K562 (cell line): ENCODE measurements around the gene DNAJC8. TPM values are rescaled to one million over a fixed set of nuclear protein-coding genes. Genes with fewer than 3 reads are reported as not detected.

ENCODE experiments used
- CHCHD3 ChIP-seq: fragments of 250-450 bp; sonication (Bioruptor Pico); IDR thresholded peaks from 2 replicates; pipeline ENCODE4 v2.1.2; 2022; ENCODE audit warnings: mild to moderate bottlenecking
- CREM ChIP-seq: IDR thresholded peaks from 2 replicates; pipeline ENCODE4 v1.6.1; 2014; ENCODE audit warnings: antibody characterized with exemption, low read depth
- GABPB1 ChIP-seq: sonication (generic); formaldehyde crosslinking; IDR thresholded peaks from 2 replicates; pipeline ENCODE4 v1.8.0; 2022; ENCODE audit warnings: mild to moderate bottlenecking, missing genetic modification reagents
- HDAC1 ChIP-seq, 2 experiments: fragments of 450-650 bp; IDR thresholded peaks; 2 replicates each; pipeline ENCODE4 v1.6.1; 2016 to 2017; ENCODE audit warnings: inconsistent platforms in 1 of 2, mild to moderate bottlenecking in 1 of 2, moderate library complexity in 1 of 2
- HDAC8 ChIP-seq: fragments of 450-650 bp; IDR thresholded peaks from 2 replicates; pipeline ENCODE4 v1.6.1; 2016; ENCODE audit warnings: mild to moderate bottlenecking, missing genetic modification characterization, moderate library complexity, missing compliant biosample characterization
- MAZ ChIP-seq, 2 experiments: fragments of 450-650 bp in 1 of 2; sonication (generic) in 1 of 2; formaldehyde crosslinking; IDR thresholded peaks in 1 of 2; conservative IDR thresholded peaks in 1 of 2; 2 replicates each; pipeline versions ENCODE4 v1.4.0 to v1.5.0; 2020; ENCODE audit warnings: mild to moderate bottlenecking in 1 of 2, missing genetic modification reagents in 1 of 2
- NFYB ChIP-seq: IDR thresholded peaks from 2 replicates; pipeline ENCODE4 v1.6.1; 2011; ENCODE audit warnings: mild to moderate bottlenecking, moderate library complexity; ENCODE audit not compliant: insufficient read length; ENCODE audit errors: extremely low read depth
- NR3C1 ChIP-seq: sonication (generic); formaldehyde crosslinking; IDR thresholded peaks from 2 replicates; pipeline ENCODE4 v1.8.1; 2022; ENCODE audit warnings: missing genetic modification reagents
- PCBP2 ChIP-seq: fragments of 200-400 bp; formaldehyde crosslinking; IDR thresholded peaks from 2 replicates; pipeline ENCODE4 v1.6.1; 2018; ENCODE audit warnings: low read length, low read depth, mild to moderate bottlenecking, moderate library complexity; ENCODE audit not compliant: poor library complexity, severe bottlenecking
- POLR3G ChIP-seq: IDR thresholded peaks from 2 replicates; pipeline ENCODE4 v1.6.1; 2011; ENCODE audit not compliant: insufficient read length, insufficient replicate concordance; ENCODE audit errors: extremely low read depth
- RBM25 ChIP-seq: fragments of 200-400 bp; formaldehyde crosslinking; IDR thresholded peaks from 2 replicates; pipeline ENCODE4 v1.6.1; 2018; ENCODE audit warnings: low read length, low read depth, moderate library complexity; ENCODE audit not compliant: severe bottlenecking
- SREBF2 ChIP-seq: sonication (generic); formaldehyde crosslinking; IDR thresholded peaks from 2 replicates; pipeline ENCODE4 v1.4.0; 2020; ENCODE audit warnings: mild to moderate bottlenecking, missing genetic modification reagents
- TCF3 ChIP-seq: sonication (generic); formaldehyde crosslinking; IDR thresholded peaks from 2 replicates; pipeline ENCODE4 v1.4.0; 2020; ENCODE audit warnings: mild to moderate bottlenecking, missing genetic modification reagents
- TSC22D4 ChIP-seq: fragments of 450-650 bp; IDR thresholded peaks from 2 replicates; pipeline ENCODE4 v1.6.1; 2016; ENCODE audit warnings: missing genetic modification characterization, missing biosample characterization, control low read depth
- U2AF2 ChIP-seq: fragments of 200-400 bp; formaldehyde crosslinking; optimal IDR thresholded peaks from 2 replicates; pipeline ENCODE3; 2017; ENCODE audit warnings: low read depth, mild to moderate bottlenecking, low read length
- ZC3H11A ChIP-seq: IDR thresholded peaks from 2 replicates; pipeline ENCODE4 v1.6.1; 2012; ENCODE audit warnings: low read depth, low read length, improper control_type of control experiment
- ZNF212 ChIP-seq: fragments of 450-650 bp; formaldehyde crosslinking; IDR thresholded peaks from 2 replicates; pipeline ENCODE4 v1.4.0; 2020; ENCODE audit warnings: mild to moderate bottlenecking
- ZNF263 ChIP-seq: sonication (generic); formaldehyde crosslinking; IDR thresholded peaks from 2 replicates; pipeline ENCODE4 v1.8.0; 2022; ENCODE audit warnings: mild to moderate bottlenecking, missing genetic modification reagents, borderline replicate concordance
- polyA plus RNA-seq, 8 experiments: library from polyadenylated mRNA; depleted of rRNA in 4 of 8; stranded (reverse) in 5 of 8; unstranded in 3 of 8; fragments of >200 nt; fragmentation: Nextera tagmentation in 2 of 8; fragmentation: Illumina TruSeq in 1 of 8; extraction: Ambion mirVana in 2 of 8; extraction: Trizol in 1 of 8; gene quantifications; 2 replicates each; pipeline versions ENCODE4 v1.2.1 to v1.2.3, GENCODE V29; 2011 to 2014; ENCODE audit warnings: inconsistent platforms in 1 of 8, missing spikeins in 1 of 8
- total RNA-seq, 7 experiments: library from RNA; depleted of rRNA in 6 of 7; stranded (reverse); fragments of >200 nt in 6 of 7; fragmentation: Illumina TruSeq in 2 of 7; extraction: Trizol in 2 of 7; gene quantifications; 2 replicates each; pipeline versions ENCODE4 v1.2.1 to v1.2.3, GENCODE V29; 2011 to 2021; ENCODE audit warnings: low replicate concordance in 1 of 7
- TF ChIP-seq, protein P1 (sequence below): IDR thresholded peaks from 3 replicates; pipeline ENCODE4 v1.6.1; 2011; ENCODE audit warnings: borderline replicate concordance, mild to moderate bottlenecking, moderate library complexity; ENCODE audit not compliant: insufficient read length; ENCODE audit errors: extremely low read depth
- TF ChIP-seq, protein P2 (sequence below): sonication (generic); formaldehyde crosslinking; IDR thresholded peaks from 2 replicates; pipeline ENCODE4 v1.8.1; 2023; ENCODE audit warnings: mild to moderate bottlenecking, missing genetic modification reagents
- TF ChIP-seq, protein P3 (sequence below), 2 experiments: fragments of 450-650 bp in 1 of 2; IDR thresholded peaks; 2 replicates each; pipeline ENCODE4 v1.6.1; 2011 to 2017; ENCODE audit warnings: low read depth in 2 of 2, antibody characterized with exemption in 1 of 2, borderline replicate concordance in 1 of 2, low read length in 1 of 2, mild to moderate bottlenecking in 1 of 2, mixed read lengths in 1 of 2; ENCODE audit not compliant: control insufficient read depth in 1 of 2

The DNAJC8 gene
- total and polyA plus RNA-seq, 9 of the 15 experiments (the other 6 are each of a cell fraction or from before 2014, with no cell fraction given) = 143 to 508 (median 209) TPM

DNA sequence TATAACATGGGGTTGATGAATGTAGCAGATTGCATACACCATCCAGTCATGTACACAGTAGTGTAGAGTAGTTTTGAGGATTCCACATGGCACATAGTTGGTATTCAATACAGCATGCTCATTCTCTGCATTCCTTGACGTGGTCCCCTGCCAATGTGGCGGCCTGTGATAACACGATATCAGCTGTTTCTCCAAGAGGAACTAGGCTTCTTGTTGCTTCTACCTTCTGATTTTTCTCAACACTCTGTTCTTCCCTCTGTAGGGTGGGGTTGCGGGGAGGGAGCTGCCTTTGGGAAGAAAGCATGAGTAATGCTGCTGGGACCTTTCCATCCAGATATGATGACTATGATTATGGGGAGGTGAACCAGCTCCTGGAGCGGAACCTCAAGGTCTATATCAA is 45.9 kb upstream of the DNAJC8 start (continued):
- TF ChIP-seq TSC22D4 (tag) (no peak), RBM25 (no peak), CREM (peak; percentile 67), MAZ (CRISPR knock-in tag; conservative IDR thresholded peaks at IDR 0.05 in 1 of 2, IDR thresholded peaks at IDR 0.05 in 1 of 2) (no peak), ZNF212 (no peak), ZNF263 (CRISPR knock-in tag) (no peak), NFYB (no peak), CHCHD3 (CRISPR knock-in tag) (no peak), HDAC8 (tag) (no peak), PCBP2 (no peak), POLR3G (no peak), NR3C1 (CRISPR knock-in tag) (no peak), GABPB1 (CRISPR knock-in tag) (no peak), SREBF2 (CRISPR knock-in tag) (no peak), U2AF2 (no peak), HDAC1 (IDR thresholded peaks at IDR 0.05) (peak in 1 of 2 experiments; percentile 56; a peak in 2 of 4 replicates), ZC3H11A (no peak), TCF3 (CRISPR knock-in tag) (peak; percentile 93)
- TF ChIP-seq, protein P1, sequence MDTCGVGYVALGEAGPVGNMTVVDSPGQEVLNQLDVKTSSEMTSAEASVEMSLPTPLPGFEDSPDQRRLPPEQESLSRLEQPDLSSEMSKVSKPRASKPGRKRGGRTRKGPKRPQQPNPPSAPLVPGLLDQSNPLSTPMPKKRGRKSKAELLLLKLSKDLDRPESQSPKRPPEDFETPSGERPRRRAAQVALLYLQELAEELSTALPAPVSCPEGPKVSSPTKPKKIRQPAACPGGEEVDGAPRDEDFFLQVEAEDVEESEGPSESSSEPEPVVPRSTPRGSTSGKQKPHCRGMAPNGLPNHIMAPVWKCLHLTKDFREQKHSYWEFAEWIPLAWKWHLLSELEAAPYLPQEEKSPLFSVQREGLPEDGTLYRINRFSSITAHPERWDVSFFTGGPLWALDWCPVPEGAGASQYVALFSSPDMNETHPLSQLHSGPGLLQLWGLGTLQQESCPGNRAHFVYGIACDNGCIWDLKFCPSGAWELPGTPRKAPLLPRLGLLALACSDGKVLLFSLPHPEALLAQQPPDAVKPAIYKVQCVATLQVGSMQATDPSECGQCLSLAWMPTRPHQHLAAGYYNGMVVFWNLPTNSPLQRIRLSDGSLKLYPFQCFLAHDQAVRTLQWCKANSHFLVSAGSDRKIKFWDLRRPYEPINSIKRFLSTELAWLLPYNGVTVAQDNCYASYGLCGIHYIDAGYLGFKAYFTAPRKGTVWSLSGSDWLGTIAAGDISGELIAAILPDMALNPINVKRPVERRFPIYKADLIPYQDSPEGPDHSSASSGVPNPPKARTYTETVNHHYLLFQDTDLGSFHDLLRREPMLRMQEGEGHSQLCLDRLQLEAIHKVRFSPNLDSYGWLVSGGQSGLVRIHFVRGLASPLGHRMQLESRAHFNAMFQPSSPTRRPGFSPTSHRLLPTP = no peak
- TF ChIP-seq, protein P2, sequence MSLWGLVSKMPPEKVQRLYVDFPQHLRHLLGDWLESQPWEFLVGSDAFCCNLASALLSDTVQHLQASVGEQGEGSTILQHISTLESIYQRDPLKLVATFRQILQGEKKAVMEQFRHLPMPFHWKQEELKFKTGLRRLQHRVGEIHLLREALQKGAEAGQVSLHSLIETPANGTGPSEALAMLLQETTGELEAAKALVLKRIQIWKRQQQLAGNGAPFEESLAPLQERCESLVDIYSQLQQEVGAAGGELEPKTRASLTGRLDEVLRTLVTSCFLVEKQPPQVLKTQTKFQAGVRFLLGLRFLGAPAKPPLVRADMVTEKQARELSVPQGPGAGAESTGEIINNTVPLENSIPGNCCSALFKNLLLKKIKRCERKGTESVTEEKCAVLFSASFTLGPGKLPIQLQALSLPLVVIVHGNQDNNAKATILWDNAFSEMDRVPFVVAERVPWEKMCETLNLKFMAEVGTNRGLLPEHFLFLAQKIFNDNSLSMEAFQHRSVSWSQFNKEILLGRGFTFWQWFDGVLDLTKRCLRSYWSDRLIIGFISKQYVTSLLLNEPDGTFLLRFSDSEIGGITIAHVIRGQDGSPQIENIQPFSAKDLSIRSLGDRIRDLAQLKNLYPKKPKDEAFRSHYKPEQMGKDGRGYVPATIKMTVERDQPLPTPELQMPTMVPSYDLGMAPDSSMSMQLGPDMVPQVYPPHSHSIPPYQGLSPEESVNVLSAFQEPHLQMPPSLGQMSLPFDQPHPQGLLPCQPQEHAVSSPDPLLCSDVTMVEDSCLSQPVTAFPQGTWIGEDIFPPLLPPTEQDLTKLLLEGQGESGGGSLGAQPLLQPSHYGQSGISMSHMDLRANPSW (CRISPR knock-in tag) = no peak
- TF ChIP-seq, protein P3, sequence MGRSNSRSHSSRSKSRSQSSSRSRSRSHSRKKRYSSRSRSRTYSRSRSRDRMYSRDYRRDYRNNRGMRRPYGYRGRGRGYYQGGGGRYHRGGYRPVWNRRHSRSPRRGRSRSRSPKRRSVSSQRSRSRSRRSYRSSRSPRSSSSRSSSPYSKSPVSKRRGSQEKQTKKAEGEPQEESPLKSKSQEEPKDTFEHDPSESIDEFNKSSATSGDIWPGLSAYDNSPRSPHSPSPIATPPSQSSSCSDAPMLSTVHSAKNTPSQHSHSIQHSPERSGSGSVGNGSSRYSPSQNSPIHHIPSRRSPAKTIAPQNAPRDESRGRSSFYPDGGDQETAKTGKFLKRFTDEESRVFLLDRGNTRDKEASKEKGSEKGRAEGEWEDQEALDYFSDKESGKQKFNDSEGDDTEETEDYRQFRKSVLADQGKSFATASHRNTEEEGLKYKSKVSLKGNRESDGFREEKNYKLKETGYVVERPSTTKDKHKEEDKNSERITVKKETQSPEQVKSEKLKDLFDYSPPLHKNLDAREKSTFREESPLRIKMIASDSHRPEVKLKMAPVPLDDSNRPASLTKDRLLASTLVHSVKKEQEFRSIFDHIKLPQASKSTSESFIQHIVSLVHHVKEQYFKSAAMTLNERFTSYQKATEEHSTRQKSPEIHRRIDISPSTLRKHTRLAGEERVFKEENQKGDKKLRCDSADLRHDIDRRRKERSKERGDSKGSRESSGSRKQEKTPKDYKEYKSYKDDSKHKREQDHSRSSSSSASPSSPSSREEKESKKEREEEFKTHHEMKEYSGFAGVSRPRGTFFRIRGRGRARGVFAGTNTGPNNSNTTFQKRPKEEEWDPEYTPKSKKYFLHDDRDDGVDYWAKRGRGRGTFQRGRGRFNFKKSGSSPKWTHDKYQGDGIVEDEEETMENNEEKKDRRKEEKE (IDR thresholded peaks at IDR 0.05; ENCODE audit: borderline replicate concordance in 1 of 2, control insufficient read depth in 1 of 2, low read depth in 2 of 2, low read length in 1 of 2) = 0 out of 4 replicates have a peak, but pooled peaks of 1 of the 2 experiments have one; percentile 25
